H1 (cell line): ENCODE results near the gene SLX9. TPM values are rescaled to one million over a fixed set of nuclear protein-coding genes. Genes with fewer than 3 reads are reported as not detected.

Experiments
- CTCF ChIA-PET: fragments of 300-600 bp; sonication (Branson Sonifier 250); formaldehyde crosslinking; loops from one replicate; lab custom pipeline; 2021; ENCODE audit not compliant: partially characterized antibody; lab: Charles Lee
- POLR2A ChIA-PET: fragments of 300-600 bp; sonication (Branson Sonifier 250); formaldehyde crosslinking; loops from one replicate; lab custom pipeline; 2021; ENCODE audit warnings: inconsistent platforms; ENCODE audit not compliant: partially characterized antibody; lab: Charles Lee
- DNase-seq, 2 experiments: peaks; one replicate each; pipeline versions ENCODE4 v3.0.0 to v3.0.0-alpha.2; 2010 to 2022; ENCODE audit warnings: low spot score in 2 of 2, low read depth in 1 of 2, mixed read lengths in 1 of 2
- FAIRE-seq: peaks from 2 replicates; lab custom pipeline; 2011; peaks lifted over from hg19 to GRCh38; lab: Jason Lieb, UNC
- H2AFZ ChIP-seq: 2 replicates; pipeline ENCODE4 v1.8.1; 2012; ENCODE audit warnings: low read length, inconsistent platforms
- H2AK5ac ChIP-seq: 2 replicates; pipeline ENCODE4 v1.6.1; 2013; ENCODE audit warnings: low read depth, low read length
- H2BK120ac ChIP-seq: replicated peaks from 2 replicates; pipeline ENCODE3; 2013; ENCODE audit warnings: low read depth, low read length, inconsistent platforms
- H2BK12ac ChIP-seq: 2 replicates; pipeline ENCODE4 v1.6.1; 2013; ENCODE audit warnings: low read depth, low read length
- H2BK15ac ChIP-seq: 2 replicates; pipeline ENCODE4 v1.6.1; 2013; ENCODE audit warnings: low read length
- H2BK20ac ChIP-seq: 2 replicates; pipeline ENCODE4 v1.6.1; 2013; ENCODE audit warnings: low read length
- H2BK5ac ChIP-seq: 2 replicates; pipeline ENCODE4 v1.6.1; 2013; ENCODE audit warnings: low read depth, low read length
- H3K14ac ChIP-seq: 2 replicates; pipeline ENCODE4 v1.6.1; 2013; ENCODE audit warnings: inconsistent platforms; ENCODE audit not compliant: insufficient read length
- H3K18ac ChIP-seq: 2 replicates; pipeline ENCODE4 v1.6.1; 2013; ENCODE audit warnings: low read length; ENCODE audit errors: extremely low read depth
- H3K23ac ChIP-seq: 2 replicates; pipeline ENCODE4 v1.6.1; 2013; ENCODE audit warnings: inconsistent platforms; ENCODE audit not compliant: insufficient read length
- H3K23me2 ChIP-seq: 2 replicates; pipeline ENCODE4 v1.6.1; 2013; ENCODE audit warnings: low read depth, low read length
- H3K27ac ChIP-seq: 2 replicates; pipeline ENCODE4 v1.6.1; 2011; ENCODE audit warnings: low read depth, low read length, inconsistent platforms
- H3K27me3 ChIP-seq, 4 experiments: replicated peaks in 1 of 4; 1 replicate in 1 of 4; 2 replicates in 3 of 4; pipeline versions ENCODE4 v1.6.1 to v1.8.1; 2011 to 2013; ENCODE audit warnings: low read length in 3 of 4, mild to moderate bottlenecking in 3 of 4, inconsistent platforms in 2 of 4, mixed read lengths in 2 of 4, moderate library complexity in 1 of 4; ENCODE audit not compliant: control insufficient read depth in 3 of 4, insufficient read depth in 3 of 4; ENCODE audit errors: extremely low read depth in 1 of 4
- H3K36me3 ChIP-seq, 4 experiments: 2 replicates each; pipeline versions ENCODE4 v1.6.1 to v1.8.1; 2011 to 2013; ENCODE audit warnings: mild to moderate bottlenecking in 4 of 4, low read length in 3 of 4, moderate library complexity in 2 of 4, control low read depth in 1 of 4, inconsistent platforms in 1 of 4; ENCODE audit not compliant: insufficient read depth in 4 of 4, control insufficient read depth in 2 of 4
- H3K4ac ChIP-seq: replicated peaks from 2 replicates; pipeline ENCODE3; 2013; ENCODE audit warnings: low read length, low read depth, mixed read lengths, inconsistent platforms; ENCODE audit not compliant: insufficient read length
- H3K4me1 ChIP-seq, 4 experiments: replicated peaks in 1 of 4; 1 replicate in 1 of 4; 2 replicates in 3 of 4; pipeline versions ENCODE4 v1.6.1 to v1.8.1; 2011 to 2013; ENCODE audit warnings: low read length in 3 of 4, inconsistent platforms in 2 of 4, mixed read lengths in 1 of 4; ENCODE audit not compliant: insufficient read depth in 4 of 4, control insufficient read depth in 3 of 4
- H3K4me2 ChIP-seq, 2 experiments: 2 replicates each; pipeline versions ENCODE4 v1.6.1 to v1.8.1; 2011 to 2013; ENCODE audit warnings: low read depth in 2 of 2, low read length in 2 of 2, control low read depth in 1 of 2, inconsistent platforms in 1 of 2, mild to moderate bottlenecking in 1 of 2; ENCODE audit not compliant: insufficient read depth in 1 of 2
- H3K4me3 ChIP-seq, 4 experiments: fragments of 200-600, 300-600 bp in 1 of 4; sonication (generic), shearing (Covaris generic), sonication (Bioruptor Twin) in 1 of 4; 2 replicates each; pipeline versions ENCODE4 v1.5.1 to v1.8.1; 2011 to 2016; ENCODE audit warnings: low read length in 4 of 4, low read depth in 3 of 4, control low read depth in 2 of 4, inconsistent platforms in 2 of 4, mild to moderate bottlenecking in 2 of 4, mixed read lengths in 1 of 4, moderate library complexity in 1 of 4; ENCODE audit not compliant: insufficient read depth in 2 of 4; ENCODE audit errors: extremely low read depth in 1 of 4
- H3K56ac ChIP-seq: replicated peaks from 2 replicates; pipeline ENCODE3; 2013; ENCODE audit warnings: low read depth, mild to moderate bottlenecking, mixed read lengths, low read length, inconsistent platforms; ENCODE audit not compliant: insufficient read length
- H3K79me1 ChIP-seq: 2 replicates; pipeline ENCODE4 v1.6.1; 2013; ENCODE audit warnings: low read depth, low read length, control low read depth
- H3K79me2 ChIP-seq, 2 experiments: 2 replicates each; pipeline versions ENCODE4 v1.6.1 to v1.8.1; 2012 to 2013; ENCODE audit warnings: low read length in 2 of 2, mild to moderate bottlenecking in 2 of 2, inconsistent platforms in 1 of 2; ENCODE audit not compliant: insufficient read depth in 2 of 2, control insufficient read depth in 1 of 2
- H3K9ac ChIP-seq, 4 experiments: replicated peaks in 1 of 4; 1 replicate in 1 of 4; 2 replicates in 3 of 4; pipeline versions ENCODE4 v1.6.1 to v1.8.1; 2011 to 2013; ENCODE audit warnings: low read depth in 3 of 4, low read length in 3 of 4, control low read depth in 2 of 4, mild to moderate bottlenecking in 2 of 4, moderate library complexity in 2 of 4, inconsistent platforms in 1 of 4; ENCODE audit errors: extremely low read depth in 1 of 4
- H3K9me3 ChIP-seq, 2 experiments: 2 replicates each; pipeline versions ENCODE4 v1.6.1 to v1.8.1; 2012 to 2013; ENCODE audit warnings: mild to moderate bottlenecking in 2 of 2, moderate library complexity in 2 of 2, control low read depth in 1 of 2, inconsistent platforms in 1 of 2, low read depth in 1 of 2, low read length in 1 of 2, mixed read lengths in 1 of 2; ENCODE audit not compliant: insufficient read depth in 2 of 2
- H4K20me1 ChIP-seq, 2 experiments: replicated peaks in 1 of 2; 2 replicates each; pipeline versions ENCODE3 to v1.8.1; 2011 to 2013; ENCODE audit warnings: inconsistent platforms in 2 of 2, low read length in 2 of 2, mild to moderate bottlenecking in 1 of 2; ENCODE audit not compliant: insufficient read depth in 2 of 2, control insufficient read depth in 1 of 2
- H4K5ac ChIP-seq: 2 replicates; pipeline ENCODE4 v1.6.1; 2013; ENCODE audit warnings: low read length, low read depth, mixed read lengths, inconsistent platforms; ENCODE audit not compliant: insufficient read length
- H4K8ac ChIP-seq: 2 replicates; pipeline ENCODE4 v1.8.0; 2013; ENCODE audit warnings: mild to moderate bottlenecking, moderate library complexity, low read length, inconsistent platforms; ENCODE audit not compliant: insufficient read depth; ENCODE audit errors: extremely low read depth
- H4K91ac ChIP-seq: replicated peaks from 2 replicates; pipeline ENCODE3; 2013; ENCODE audit warnings: low read length, mixed read lengths, inconsistent platforms; ENCODE audit not compliant: insufficient read length
- ASH2L ChIP-seq: fragments of 200-600, 300-600 bp; sonication (generic); IDR thresholded peaks from one replicate; pipeline ENCODE4 v1.7.1; 2017; ENCODE audit warnings: low read length
- BCL11A ChIP-seq, 2 experiments: IDR thresholded peaks; one replicate each; pipeline ENCODE4 v1.6.1; 2011; ENCODE audit warnings: low read depth in 2 of 2, low read length in 2 of 2, mild to moderate bottlenecking in 2 of 2
- CHD1 ChIP-seq: IDR thresholded peaks from 2 replicates; pipeline ENCODE4 v1.6.1; 2012; ENCODE audit warnings: low read depth, low read length, improper control_type of control experiment
- KDM1A ChIP-seq: fragments of 200-600, 300-600 bp; sonication (generic); IDR thresholded peaks from 2 replicates; pipeline ENCODE4 v1.7.1; 2016; ENCODE audit warnings: mild to moderate bottlenecking, low read length, borderline replicate concordance
- NANOG ChIP-seq: IDR thresholded peaks from 2 replicates; pipeline ENCODE4 v1.6.1; 2011; ENCODE audit warnings: low read length, low read depth, mild to moderate bottlenecking, inconsistent platforms; ENCODE audit not compliant: insufficient read depth, poor library complexity, severe bottlenecking
- POLR2AphosphoS5 ChIP-seq: IDR thresholded peaks from 2 replicates; pipeline ENCODE4 v1.6.1; 2011; ENCODE audit warnings: low read depth, low read length
- RAD21 ChIP-seq, 2 experiments: IDR thresholded peaks in 1 of 2; conservative IDR thresholded peaks in 1 of 2; 2 replicates each; pipeline ENCODE4 v1.6.1; 2011; ENCODE audit warnings: low read depth in 2 of 2, low read length in 2 of 2, improper control_type of control experiment in 1 of 2, inconsistent platforms in 1 of 2, mild to moderate bottlenecking in 1 of 2, moderate library complexity in 1 of 2
- SIX5 ChIP-seq: IDR thresholded peaks from 2 replicates; pipeline ENCODE4 v1.6.1; 2011; ENCODE audit warnings: mild to moderate bottlenecking, low read depth, low read length
- SP2 ChIP-seq: IDR thresholded peaks from 2 replicates; pipeline ENCODE4 v1.6.1; 2012; ENCODE audit warnings: mild to moderate bottlenecking, low read length, inconsistent platforms
- WGBS, 2 experiments: shearing (Covaris generic) in 1 of 2; methylation state at CpG; one replicate each; pipeline versions ENCODE4 v1.1.6 to v1.1.7; 2013 to 2015; ENCODE audit warnings: low lambda C conversion rate in 2 of 2, mixed read lengths in 2 of 2, inconsistent platforms in 1 of 2, low coverage in 1 of 2, missing lambda C conversion rate in 1 of 2; ENCODE audit not compliant: insufficient replicate concordance in 2 of 2, insufficient coverage in 1 of 2, insufficient read length in 1 of 2; ENCODE audit errors: extremely low coverage in 1 of 2, missing lambda C conversion rate in 1 of 2; 5-methylcytosine and 5-hydroxymethylcytosine counted together
- polyA plus RNA-seq, 7 experiments: library from polyadenylated mRNA; depleted of rRNA in 3 of 7; stranded (reverse) in 5 of 7; unstranded in 2 of 7; fragments of >200 nt in 5 of 7; fragments of 200-250 nt in 2 of 7; gene quantifications; 1 replicate in 5 of 7; 2 replicates in 1 of 7; 4 replicates in 1 of 7; pipeline versions ENCODE4 v1.2.1 to v1.2.3, GENCODE V29; 2011 to 2013; ENCODE audit warnings: missing spikeins in 2 of 7, mixed read lengths in 2 of 7
- total RNA-seq: library from RNA; stranded (reverse); fragmentation: NEBNext Ultra II Directional; extraction: Animal tissue kit (Norgen Biotek cat#: 25700); gene quantifications from 2 replicates; pipeline ENCODE4 v1.2.1, GENCODE V29; 2021

SLX9 gene
- total and polyA plus RNA-seq, 2 of the 8 experiments (the other 6 are each of a cell fraction or from before 2014, with no cell fraction given), result 17.7 to 57.3 TPM

- FAIRE-seq, result no peak
- Histone ChIP-seq H3K23me2 (no peaks in the 10 kb centered on the region), H3K36me3 (no peaks in the 10 kb centered on the region), H3K9ac (no peak overlapping the region), H4K5ac (no peak overlapping the region), H3K79me1 (no peaks in the 10 kb centered on the region), H4K91ac (no peak overlapping the region), H2AFZ (no peak overlapping the region), H2BK5ac (no peak overlapping the region), H2BK15ac (no peak overlapping the region), H2BK120ac (no peak overlapping the region), H4K20me1 (no peaks in the 10 kb centered on the region), H3K27me3 (no peaks in the 10 kb centered on the region; a peak in 1 of 7 replicates), H3K79me2 (no peaks in the 10 kb centered on the region), H3K4me2 (no peak overlapping the region), H3K9me3 (no peaks in the 10 kb centered on the region), H2BK20ac (no peak overlapping the region), H3K56ac (no peak overlapping the region), H4K8ac (no peak overlapping the region), H3K23ac (no peak overlapping the region), H3K18ac (no peak overlapping the region), H3K4ac (no peak overlapping the region), H3K14ac (no peak overlapping the region), H2AK5ac (no peak overlapping the region), H3K27ac (no peak overlapping the region), H3K4me1 (no peaks in the 10 kb centered on the region), H2BK12ac (no peak overlapping the region), H3K4me3 (no peak overlapping the region)
- TF ChIP-seq CHD1 (no peak), BCL11A (IDR thresholded peaks at IDR 0.05; ENCODE audit: low read depth in 2 of 2, low read length in 2 of 2) (no peak), SP2 (no peak), KDM1A (no peak), RAD21 (IDR thresholded peaks at IDR 0.05 in 1 of 2, conservative IDR thresholded peaks at IDR 0.05 in 1 of 2; ENCODE audit: low read depth in 2 of 2, low read length in 2 of 2) (no peak), ASH2L (no peak), NANOG (no peak), POLR2AphosphoS5 (no peak), SIX5 (no peak)
- ChIA-PET CTCF (interaction anchor here (0.7 to 1.6 kb wide), 4 partner anchors 31 to 142 kb away, joined by 3 to 5 read pairs (median 4); no protein-coding TSS in a partner anchor), POLR2A (interaction anchor here (0.7 to 1.7 kb wide), 3 partner anchors 10 to 467 kb away, joined by 3 to 4 read pairs (median 3); no protein-coding TSS in a partner anchor)
- DNase-seq, result no peak
- WGBS, 2 experiments, result 93% methylated on average over 8 of the region's 10 CpGs; no CpG with 5 or more reads in 1 of the 2 experiments
These were observed 56.3 kb downstream of the SLX9 start for GRCh38 chr21:44996096-44996495.
